Tibial nerve (tissue), 4 donors: ENCODE measurements around the gene MAGEA11.

Source experiments
- CTCF ChIP-seq, 5 experiments: fragments of 200-600 bp in 3 of 5; fragments of 450-650 bp in 2 of 5; sonication (generic) in 3 of 5; IDR thresholded peaks; one replicate each; pipeline ENCODE4 v1.5.1; 2016 to 2019; ENCODE audit warnings: antibody characterized with exemption in 5 of 5, mild to moderate bottlenecking in 3 of 5, moderate library complexity in 2 of 5
- EP300 ChIP-seq, 2 donors: sonication (generic); formaldehyde crosslinking; IDR thresholded peaks; one replicate each; pipeline ENCODE4 v1.6.1; 2017; ENCODE audit warnings: antibody characterized with exemption in 2 of 2, mild to moderate bottlenecking in 1 of 2
- POLR2A ChIP-seq, 2 donors: fragments of 450-650 bp; IDR thresholded peaks; one replicate each; pipeline ENCODE4 v1.6.1; 2017; ENCODE audit warnings: antibody characterized with exemption in 2 of 2, mild to moderate bottlenecking in 2 of 2, moderate library complexity in 2 of 2

GRCh38 chrX:149699761-149700160, 12.1 kb upstream of the MAGEA11 start:
- TF ChIP-seq CTCF (IDR thresholded peaks at IDR 0.05) (no peak), POLR2A (IDR thresholded peaks at IDR 0.05) (no peak), EP300 (IDR thresholded peaks at IDR 0.05) (no peak)
